CD4-positive, alpha-beta T cell (primary cell): ENCODE results near the gene ZNF774. TPM values are rescaled to one million over a fixed set of nuclear protein-coding genes. Genes with fewer than 3 reads are reported as not detected.
A peak's percentile ranks its signal among the peaks of the same experiment; 100 is the strongest.
"Not testable (repeated sequence)": the region's sequence is repeated elsewhere in the genome, so short reads cannot be mapped to it uniquely, and the experiment has no call there.

Source experiments
- ATAC-seq: fragments of 200-7000 bp; cut with Tn5 transposase; one replicate; pipeline ENCODE4 v1.10.0; 2022; ENCODE audit warnings: mild to moderate bottlenecking; ENCODE audit not compliant: poor library complexity
- CTCF ChIA-PET: fragments of 350-600 bp; sonication (Branson Sonifier 250); formaldehyde crosslinking; loops from one replicate; lab custom pipeline; 2021; ENCODE audit warnings: antibody characterized with exemption, inconsistent platforms; lab: Charles Lee
- POLR2A ChIA-PET: fragments of 350-600 bp; sonication (Branson Sonifier 250); formaldehyde crosslinking; loops from one replicate; lab custom pipeline; 2021; ENCODE audit warnings: antibody characterized with exemption, inconsistent platforms; lab: Charles Lee
- DNase-seq, 14 experiments: peaks; one replicate each; pipeline ENCODE4 v3.0.0-alpha.2; 2013 to 2020; ENCODE audit warnings: mixed read lengths in 2 of 14
- H3K27ac ChIP-seq, 2 donors: one replicate each; pipeline versions ENCODE4 v1.5.1 to v1.7.0; 2013; ENCODE audit warnings: low read length in 2 of 2, low read depth in 1 of 2, mild to moderate bottlenecking in 1 of 2
- H3K27me3 ChIP-seq, 2 experiments: 1 replicate in 1 of 2; 2 replicates in 1 of 2; pipeline versions ENCODE4 v1.6.1 to v1.7.0; 2013; ENCODE audit warnings: low read length in 2 of 2, control low read depth in 1 of 2, mild to moderate bottlenecking in 1 of 2, moderate library complexity in 1 of 2; ENCODE audit not compliant: insufficient read depth in 2 of 2, control insufficient read depth in 1 of 2
- H3K36me3 ChIP-seq: one replicate; pipeline ENCODE4 v1.6.1; 2013; ENCODE audit warnings: low read length, control low read depth; ENCODE audit not compliant: insufficient read depth
- H3K4me1 ChIP-seq: one replicate; pipeline ENCODE4 v1.6.1; 2013; ENCODE audit warnings: low read length, control low read depth; ENCODE audit not compliant: insufficient read depth
- H3K4me3 ChIP-seq: one replicate; pipeline ENCODE4 v1.5.1; 2013; ENCODE audit warnings: mild to moderate bottlenecking, low read length, moderate library complexity
- H3K9me3 ChIP-seq, 2 experiments: 1 replicate in 1 of 2; 2 replicates in 1 of 2; pipeline versions ENCODE4 v1.6.1 to v1.7.0; 2013; ENCODE audit warnings: low read length in 2 of 2, mild to moderate bottlenecking in 2 of 2, control low read depth in 1 of 2, moderate library complexity in 1 of 2; ENCODE audit not compliant: control insufficient read depth in 1 of 2, insufficient read depth in 1 of 2
- H3K27ac Mint-ChIP-seq: one replicate; pipeline ENCODE4 v1.8.0; 2020; ENCODE audit warnings: mixed read lengths
- H3K27me3 Mint-ChIP-seq: one replicate; pipeline ENCODE4 v1.8.0; 2021; ENCODE audit warnings: mixed read lengths
- H3K36me3 Mint-ChIP-seq: one replicate; pipeline ENCODE4 v1.8.0; 2021; ENCODE audit warnings: low read depth, mixed read lengths
- H3K4me1 Mint-ChIP-seq: one replicate; pipeline ENCODE4 v1.8.0; 2021; ENCODE audit warnings: low read depth, mixed read lengths
- H3K4me3 Mint-ChIP-seq: one replicate; pipeline ENCODE4 v1.8.0; 2020; ENCODE audit warnings: mild to moderate bottlenecking, mixed read lengths
- H3K9me3 Mint-ChIP-seq: one replicate; pipeline ENCODE4 v1.8.0; 2020; ENCODE audit warnings: mixed read lengths
- CTCF ChIP-seq: fragments of 200-600 bp; IDR thresholded peaks from one replicate; pipeline ENCODE4 v1.8.0; 2022; ENCODE audit warnings: antibody characterized with exemption, mild to moderate bottlenecking
- intact Hi-C, 2 experiments: fragments of 100-400 bp; cut with DNase I in 1 of 2; cut with micrococcal nuclease in 1 of 2; formaldehyde crosslinking; loops; one replicate each; pipeline versions ENCODE4 v1.15.1 to v1.9.0; 2023 to 2025; cut with DNase I, micrococcal nuclease
- polyA plus RNA-seq, 2 donors: library from polyadenylated mRNA; unstranded; fragments of 120-200 nt; gene quantifications; one replicate each; pipeline ENCODE4 v1.2.1, GENCODE V29; 2013
- total RNA-seq, 174 experiments: library from RNA in 2 of 174; stranded (reverse) in 2 of 174; gene quantifications; one replicate each; pipeline ENCODE4 v1.2.3 and lab custom pipeline; 2021 to 2026

ZNF774 gene
- 1 to 10 TPM in 1 of 2 experiments, under 1 TPM in 1; 0.20 to 1.1 TPM for total RNA-seq
- polyA plus RNA-seq (2013, experiment 1 of 2): 0.25 TPM
- polyA plus RNA-seq (2013, experiment 2 of 2): 0.37 TPM
- total RNA-seq (lab: John Stamatoyannopoulos, UW): 0 to 2.3 (median 0.56) reads per million in 172 experiments

GRCh38 chr15:90352107-90352893 lies at the start of gene ZNF774:
TSS of gene ZNF774 (plus strand) at chr15:90352284. CDS start at chr15:90354661, 2,377 bp downstream.
- no peaks in the 10 kb centered on the region for H3K9me3 ChIP-seq
- peaks cover 20% of the 10 kb centered on the region for H3K4me1 ChIP-seq
- Mint-ChIP-seq H3K36me3 (no peaks in the 10 kb centered on the region), H3K4me3 (peak within 1 kb of the TSS; percentile 90), H3K9me3 (no peaks in the 10 kb centered on the region), H3K27ac (peak within 1 kb of the TSS; percentile 56), H3K4me1 (peaks cover 9% of the 10 kb centered on the region), H3K27me3 (no peaks in the 10 kb centered on the region)
- no peaks in the 10 kb centered on the region for H3K27me3 ChIP-seq
- H3K4me3 ChIP-seq: peak within 1 kb of the TSS; percentile 68
- no peak within 1 kb of the TSS for H3K27ac ChIP-seq
- ChIA-PET POLR2A (interaction anchor here (1.1 to 1.6 kb wide), 3 partner anchors 27 to 365 kb away, joined by 3 to 7 read pairs (median 4); partner anchors contain the start of genes BLM and IQGAP1), CTCF (interaction anchor here (0.9 to 1.6 kb wide), 3 partner anchors 10 to 48 kb away, joined by 3 to 6 read pairs (median 5); no protein-coding TSS in a partner anchor)
- ATAC-seq (peak; percentile 98), DNase-seq (peak; percentile 78 to 97 (median 84))
- H3K36me3 ChIP-seq: no peaks in the 10 kb centered on the region
- no peak for TF ChIP-seq CTCF
- intact Hi-C loops: loop anchor here (1.0 to 2.0 kb wide), 3 partner anchors 31 to 118 kb away; partner anchors contain the start of genes GDPGP1 (in 1 of the 2) and IQGAP1 (in 1 of the 2)

- H3K4me3 Mint-ChIP-seq, H3K9me3 Mint-ChIP-seq, H3K27ac ChIP-seq, H3K27me3 Mint-ChIP-seq, H3K27ac Mint-ChIP-seq, H3K9me3 ChIP-seq, H3K4me3 ChIP-seq, H3K27me3 ChIP-seq, ATAC-seq, DNase-seq, H3K36me3 ChIP-seq, intact Hi-C loops, POLR2A ChIA-PET, H3K36me3 Mint-ChIP-seq: not testable (repeated sequence)
- H3K4me1 ChIP-seq: peaks cover 17% of the 10 kb centered on the region
- peaks cover 21% of the 10 kb centered on the region for H3K4me1 Mint-ChIP-seq
- CTCF ChIA-PET: interaction anchor here (5.2 kb wide), 1 partner anchor 12 kb away, joined by 22 read pairs; no protein-coding TSS in a partner anchor
Observed at GRCh38 chr15:90305355-90305754, 46.7 kb upstream of the ZNF774 start.

- H3K27me3 Mint-ChIP-seq: no peaks in the 10 kb centered on the region
- intact Hi-C loops: no loop called here
- Histone ChIP-seq H3K9me3 (no peaks in the 10 kb centered on the region), H3K36me3 (no peaks in the 10 kb centered on the region), H3K27ac (peak overlapping the region in 1 of 2 donors; percentile 41), H3K4me1 (peaks cover 16% of the 10 kb centered on the region), H3K4me3 (no peak overlapping the region), H3K27me3 (no peaks in the 10 kb centered on the region)
- ATAC-seq (no peak), DNase-seq (peak in 1 of 14 experiments; percentile 13)
- no peak overlapping the region for H3K4me3 Mint-ChIP-seq
- no peaks in the 10 kb centered on the region for H3K36me3 Mint-ChIP-seq
- TF ChIP-seq CTCF: no peak
- peak overlapping the region; percentile 63 for H3K27ac Mint-ChIP-seq
- ChIA-PET CTCF (interaction anchor here (5.2 kb wide), 1 partner anchor 13 kb away, joined by 22 read pairs; no protein-coding TSS in a partner anchor), POLR2A (interaction anchor here (1.0 kb wide), 1 partner anchor 14 kb away, joined by 3 read pairs; no protein-coding TSS in a partner anchor)
- H3K4me1 Mint-ChIP-seq: peaks cover 21% of the 10 kb centered on the region
- no peaks in the 10 kb centered on the region for H3K9me3 Mint-ChIP-seq
Observed at GRCh38 chr15:90305932-90306331, 46.2 kb upstream of the ZNF774 start.
